Fibroblast of peridontal ligament (primary cell): ENCODE results near the gene ALPG.

Experiments used
- DNase-seq: peaks from one replicate; pipeline ENCODE4 v3.0.0-alpha.2; 2010; ENCODE audit errors: extremely low read depth

ALPG gene

GRCh38 chr2:232457121-232458011 lies 50.7 kb downstream of the ALPG start:
- no peak for DNase-seq

- no peak for DNase-seq
Measured at GRCh38 chr2:232458051-232458660, 51.5 kb downstream of the ALPG start.

GRCh38 chr2:232458661-232459418 lies 52.2 kb downstream of the ALPG start:
- DNase-seq, result no peak

DNA sequence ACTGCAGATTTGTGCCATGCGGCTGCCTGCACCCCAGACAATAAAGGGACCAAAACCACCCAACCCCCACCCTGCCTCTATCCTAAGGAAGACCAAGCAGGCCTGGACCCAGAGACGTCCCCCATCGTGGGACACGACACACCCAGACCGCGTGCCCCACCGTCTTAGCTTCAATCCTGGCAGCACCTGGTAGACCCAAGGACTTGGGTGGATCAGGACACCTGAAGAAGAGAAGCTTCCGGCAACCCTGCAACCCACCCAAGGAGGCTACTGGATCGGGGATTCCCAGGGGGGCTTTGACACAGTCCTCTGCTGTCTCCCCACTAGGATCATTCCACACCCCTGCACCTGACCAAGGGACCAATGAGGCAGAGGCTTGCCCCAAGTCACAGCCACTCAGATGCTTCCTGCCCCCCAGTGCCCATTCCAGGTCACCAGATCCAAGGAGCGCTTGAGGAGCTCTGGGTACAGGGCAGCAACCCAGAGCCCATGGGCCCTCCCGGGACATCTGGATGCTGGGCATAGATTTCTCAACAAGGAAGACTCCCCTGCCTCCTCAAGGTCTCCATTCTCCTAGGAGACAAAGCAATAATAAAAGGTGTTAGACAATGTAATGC lies 52.9 kb downstream of the ALPG start:
- DNase-seq, result no peak

GRCh38 chr2:232460171-232460570 lies 53.5 kb downstream of the ALPG start:
- no peak for DNase-seq
